GM20000 (cell line): ENCODE data around the gene KLK2.

Experiments
- DNase-seq: peaks from one replicate; pipeline ENCODE4 v3.0.0; 2012; ENCODE audit warnings: low spot score
- CTCF ChIP-seq: IDR thresholded peaks from 2 replicates; pipeline ENCODE4 v1.5.1; 2012; ENCODE audit warnings: mild to moderate bottlenecking, control low read depth; ENCODE audit errors: extremely low read depth, missing control alignments

Gene KLK2

GRCh38 chr19:50880241-50880640, 7.0 kb downstream of the KLK2 start:
- no peak for TF ChIP-seq CTCF
- no peak for DNase-seq

DNA sequence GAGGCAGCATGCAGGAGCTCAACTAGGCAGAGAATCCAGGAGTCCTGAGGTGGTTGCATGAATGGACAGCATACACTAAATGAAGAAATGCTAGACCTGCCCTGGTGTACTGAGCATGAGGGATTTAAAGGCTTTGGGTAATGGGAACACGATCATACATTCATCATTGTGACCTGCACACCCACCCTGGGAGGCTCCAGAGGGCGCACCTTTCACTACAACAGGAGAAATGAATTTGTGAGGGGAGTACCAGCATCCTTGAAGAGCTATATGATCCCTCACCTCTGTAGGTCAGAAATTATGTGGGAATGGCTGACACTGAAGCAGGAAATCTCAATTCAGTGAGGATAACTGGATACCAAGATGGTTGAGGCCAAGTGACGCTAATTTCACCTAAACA, 8.9 kb downstream of the KLK2 start:
- no peak for DNase-seq
- no peak for TF ChIP-seq CTCF

DNA sequence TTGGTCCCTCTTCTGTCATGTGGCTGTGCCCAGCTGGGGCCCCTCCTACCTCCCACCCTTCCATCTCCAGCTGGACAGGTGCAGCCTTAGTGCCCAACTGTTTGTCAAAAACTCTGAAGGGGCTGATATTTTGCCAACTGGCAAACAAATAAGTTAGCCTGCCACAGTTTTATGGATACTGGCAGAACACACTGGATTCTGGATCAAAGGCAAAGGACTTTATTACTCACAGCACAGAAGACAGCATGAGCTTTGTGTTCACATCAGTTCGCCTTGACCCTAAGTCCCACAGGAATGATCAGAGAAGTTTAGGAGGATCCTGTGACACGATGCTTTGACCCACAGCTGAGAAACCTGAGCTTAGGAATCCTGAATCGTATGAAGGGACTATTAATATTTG, 16.4 kb downstream of the KLK2 start:
- no peak for DNase-seq
- no peak for TF ChIP-seq CTCF

DNA sequence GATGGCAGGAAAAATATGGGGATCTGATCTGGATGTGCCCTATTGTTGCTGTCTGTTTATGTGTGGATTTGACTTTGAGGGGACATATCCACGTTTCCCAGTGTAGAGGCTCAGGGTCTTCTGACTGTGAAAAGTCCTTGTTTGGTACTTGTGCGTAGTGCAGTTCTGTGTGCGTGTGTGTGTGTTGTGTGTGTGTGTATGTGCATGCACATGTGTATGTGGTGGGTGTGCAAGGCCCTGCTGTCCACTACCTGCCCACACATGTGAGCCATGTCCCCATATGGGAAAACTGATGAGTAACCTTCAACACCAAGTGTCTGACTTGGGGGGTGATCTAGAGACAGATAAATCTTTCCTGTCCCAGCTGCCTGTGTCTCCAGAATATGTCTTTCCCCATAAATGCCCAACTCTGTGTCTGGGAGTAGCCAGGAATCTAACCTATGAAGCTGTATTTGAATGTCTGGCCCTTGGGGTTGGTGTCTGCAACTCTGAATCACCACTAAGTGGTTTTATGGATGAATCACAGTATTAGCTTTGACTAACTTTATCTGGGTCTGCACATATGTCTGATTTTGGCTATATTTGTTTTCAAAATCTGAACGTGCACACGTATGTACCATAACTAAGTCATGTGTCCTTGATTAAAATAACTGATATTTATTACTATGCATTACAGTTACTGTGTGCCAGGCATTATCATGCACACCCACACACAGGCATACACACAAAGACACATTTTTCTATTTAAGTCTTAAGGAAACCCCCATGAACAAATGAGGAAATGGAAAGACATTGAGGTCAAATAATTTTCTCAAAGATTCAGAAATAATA, 17.4 kb downstream of the KLK2 start:
- no peak for TF ChIP-seq CTCF
- no peak for DNase-seq

DNA sequence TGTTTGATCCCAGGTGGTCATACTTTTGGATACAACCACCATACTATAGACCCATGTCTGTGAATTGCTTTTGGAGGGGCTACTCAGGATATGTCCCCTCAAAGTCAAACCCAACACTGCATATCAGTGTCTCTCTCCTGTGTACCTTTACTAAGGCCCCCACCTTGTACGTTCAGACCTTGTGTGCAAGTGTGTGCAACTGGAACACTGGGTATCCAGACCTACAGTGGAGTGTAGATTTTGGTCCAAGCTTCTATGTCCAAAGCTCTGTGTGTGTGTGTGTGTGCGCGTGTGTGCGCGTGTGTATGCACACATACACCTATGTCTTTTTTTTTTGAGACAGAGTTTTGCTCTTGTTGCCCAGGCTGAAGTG, 18.0 kb downstream of the KLK2 start:
- DNase-seq = no peak
- no peak for TF ChIP-seq CTCF

- no peak for TF ChIP-seq CTCF
- DNase-seq = no peak
Observed at GRCh38 chr19:50893047-50893736, 20.0 kb downstream of the KLK2 start.
